ENCODE results near the gene L3MBTL4.
"Not testable (repeated sequence)": the region's sequence is repeated elsewhere in the genome, so short reads cannot be mapped to it uniquely, and the experiment has no call there.

The L3MBTL4 gene

DNA sequence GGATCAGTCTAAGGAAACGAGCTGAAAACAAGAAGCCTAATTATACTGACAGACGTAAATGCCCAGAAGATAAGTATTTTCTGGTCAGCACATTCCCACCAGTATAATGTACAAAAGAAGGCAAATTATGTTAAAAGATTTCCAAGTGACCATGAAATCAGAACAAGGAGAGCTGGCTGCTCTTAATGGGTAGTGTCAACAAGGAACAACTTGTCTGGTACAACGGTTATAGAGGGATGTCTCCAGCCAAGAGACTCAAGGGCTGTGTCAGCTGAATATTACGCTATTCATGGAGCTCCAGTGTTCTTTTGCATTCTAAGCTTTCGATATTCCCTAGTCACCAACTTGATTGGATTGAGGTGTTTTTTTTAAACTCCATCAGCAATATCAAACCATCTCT lies 8.6 kb upstream of the L3MBTL4 start:
- no peak for DNase-seq (ENCODE audit: low spot score)
- TF ChIP-seq, protein P1, sequence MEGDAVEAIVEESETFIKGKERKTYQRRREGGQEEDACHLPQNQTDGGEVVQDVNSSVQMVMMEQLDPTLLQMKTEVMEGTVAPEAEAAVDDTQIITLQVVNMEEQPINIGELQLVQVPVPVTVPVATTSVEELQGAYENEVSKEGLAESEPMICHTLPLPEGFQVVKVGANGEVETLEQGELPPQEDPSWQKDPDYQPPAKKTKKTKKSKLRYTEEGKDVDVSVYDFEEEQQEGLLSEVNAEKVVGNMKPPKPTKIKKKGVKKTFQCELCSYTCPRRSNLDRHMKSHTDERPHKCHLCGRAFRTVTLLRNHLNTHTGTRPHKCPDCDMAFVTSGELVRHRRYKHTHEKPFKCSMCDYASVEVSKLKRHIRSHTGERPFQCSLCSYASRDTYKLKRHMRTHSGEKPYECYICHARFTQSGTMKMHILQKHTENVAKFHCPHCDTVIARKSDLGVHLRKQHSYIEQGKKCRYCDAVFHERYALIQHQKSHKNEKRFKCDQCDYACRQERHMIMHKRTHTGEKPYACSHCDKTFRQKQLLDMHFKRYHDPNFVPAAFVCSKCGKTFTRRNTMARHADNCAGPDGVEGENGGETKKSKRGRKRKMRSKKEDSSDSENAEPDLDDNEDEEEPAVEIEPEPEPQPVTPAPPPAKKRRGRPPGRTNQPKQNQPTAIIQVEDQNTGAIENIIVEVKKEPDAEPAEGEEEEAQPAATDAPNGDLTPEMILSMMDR (conservative IDR thresholded peaks at IDR 0.05; ENCODE audit: low read depth), result no peak
- ChIA-PET POLR2A (ENCODE audit: low non-redundant PET) (no interaction called here), CTCF (no interaction called here)
- H3K27ac ChIP-seq, result no peak overlapping the region

DNA sequence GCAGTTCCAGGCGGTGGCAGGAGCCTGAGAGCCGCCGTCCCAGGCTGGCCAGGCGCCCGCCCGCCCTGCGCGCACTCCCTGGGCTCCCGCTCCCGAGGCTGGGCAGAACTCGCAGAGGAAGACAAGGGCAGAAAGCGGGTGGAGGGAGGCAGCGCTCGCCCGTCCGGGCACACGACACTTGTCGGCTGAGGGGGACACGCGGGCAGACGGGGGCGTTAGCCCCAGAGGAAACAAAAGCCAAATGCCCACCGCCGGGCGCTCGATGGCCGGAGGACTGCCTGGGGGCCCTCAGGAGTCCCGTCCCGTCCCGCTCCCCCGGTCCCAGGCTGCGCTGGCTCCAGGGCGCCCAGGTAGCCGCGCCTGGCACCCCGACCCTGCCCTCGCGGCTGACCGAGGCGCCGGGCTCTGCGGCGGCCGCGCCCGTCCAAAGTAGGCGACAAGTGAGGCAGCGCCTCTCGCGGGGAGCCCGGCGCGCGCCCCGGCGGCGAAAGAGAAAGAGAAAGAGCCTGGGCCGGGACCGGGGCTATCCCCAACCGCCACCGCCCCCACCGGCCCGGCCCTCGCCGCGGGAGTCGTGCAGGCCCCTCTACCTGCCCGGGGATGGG lies 491 bp downstream of the L3MBTL4 start:
- DNase-seq (ENCODE audit: low spot score), result peak; percentile 8
- ChIA-PET POLR2A (ENCODE audit: low non-redundant PET) (no interaction called here), CTCF (no interaction called here)
- no peak overlapping the region for H3K27ac ChIP-seq
- TF ChIP-seq, protein P1 (conservative IDR thresholded peaks at IDR 0.05; ENCODE audit: low read depth), result no peak

DNA sequence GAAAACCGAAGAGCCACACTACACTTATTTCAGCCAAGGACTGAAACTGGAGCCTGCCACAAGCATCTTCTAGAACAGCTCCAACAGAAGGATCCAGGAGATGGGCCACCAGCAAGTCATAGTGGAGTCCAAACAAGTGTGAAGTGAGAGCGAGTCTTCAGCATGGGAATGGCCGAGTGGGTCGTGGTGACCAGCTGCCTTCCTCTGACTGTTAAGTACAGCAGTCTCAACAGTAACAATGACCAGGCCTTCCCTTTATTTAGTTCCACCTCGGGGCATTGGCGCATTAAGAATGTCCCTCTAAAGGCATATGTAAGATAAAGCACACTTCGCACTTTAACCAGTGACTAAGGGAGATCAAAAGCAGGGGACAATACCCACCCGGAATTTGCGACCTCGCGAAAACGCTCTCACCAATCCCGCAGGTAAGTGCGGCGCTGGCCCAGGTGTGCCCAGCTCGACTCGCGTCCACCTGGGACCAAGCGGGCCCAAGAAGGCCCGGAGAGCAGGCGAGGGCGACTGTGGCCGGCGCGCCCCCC lies 1.1 kb downstream of the L3MBTL4 start:
- CTCF ChIA-PET, result no interaction called here
- no peak overlapping the region for H3K27ac ChIP-seq
- no peak for DNase-seq (ENCODE audit: low spot score)
- TF ChIP-seq, protein P1 (conservative IDR thresholded peaks at IDR 0.05; ENCODE audit: low read depth), result no peak
- POLR2A ChIA-PET (ENCODE audit: low non-redundant PET), result no interaction called here

DNA sequence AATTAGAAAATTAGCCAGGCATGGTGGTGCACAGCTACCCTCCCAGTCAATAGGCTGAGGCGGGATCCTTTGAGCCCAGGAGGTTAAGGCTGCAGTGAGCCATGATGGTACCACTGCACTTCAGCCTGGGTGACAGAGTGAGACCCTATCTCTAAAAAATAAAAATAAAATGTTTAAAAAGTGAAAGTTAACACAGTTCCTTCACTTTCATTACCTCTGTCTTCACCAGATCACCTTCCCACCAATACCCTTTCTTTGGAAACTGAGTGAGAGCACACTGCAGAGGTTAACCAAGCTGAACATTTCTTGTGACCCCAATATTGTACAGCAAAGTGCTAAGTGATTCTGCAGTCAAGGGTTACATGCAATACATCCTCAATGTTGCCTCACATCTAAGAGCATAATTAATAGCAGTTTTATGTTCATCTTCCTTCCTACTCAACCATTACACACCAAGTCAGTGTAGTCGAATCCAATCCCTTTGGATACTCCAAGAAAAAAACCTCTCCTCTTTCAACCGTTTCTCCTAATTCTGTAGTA lies 1.7 kb downstream of the L3MBTL4 start:
- CTCF ChIA-PET, result interaction anchor here (0.6 kb wide), 1 partner anchor 39 kb away, joined by 3 read pairs; no protein-coding TSS in a partner anchor
- DNase-seq (ENCODE audit: low spot score), result no peak
- POLR2A ChIA-PET (ENCODE audit: low non-redundant PET), result no interaction called here
- TF ChIP-seq, protein P1 (conservative IDR thresholded peaks at IDR 0.05; ENCODE audit: low read depth), result no peak
- H3K27ac ChIP-seq, result no peak overlapping the region

DNA sequence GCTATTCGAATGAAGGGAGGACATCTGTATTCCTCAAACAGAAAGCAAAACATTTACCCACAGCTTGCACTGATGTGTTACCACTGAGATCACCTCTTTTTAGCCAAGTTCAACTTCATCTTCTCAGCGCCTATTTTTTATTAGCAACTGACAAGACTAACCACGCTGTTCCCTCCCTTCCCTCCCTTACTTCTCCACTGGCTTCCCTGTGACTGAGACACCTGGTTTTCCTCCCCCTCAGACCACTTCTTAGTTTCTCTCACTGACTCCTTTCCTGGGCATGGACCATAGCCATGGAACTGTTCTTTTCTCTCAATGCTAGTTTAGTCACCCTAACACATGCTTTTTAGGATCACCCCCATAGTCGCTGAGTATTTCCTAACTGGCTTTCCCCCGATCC lies 3.3 kb downstream of the L3MBTL4 start:
- no peak overlapping the region for H3K27ac ChIP-seq
- ChIA-PET CTCF (no interaction called here), POLR2A (ENCODE audit: low non-redundant PET) (no interaction called here)
- TF ChIP-seq, protein P1 (conservative IDR thresholded peaks at IDR 0.05; ENCODE audit: low read depth), result no peak
- no peak for DNase-seq (ENCODE audit: low spot score)

DNA sequence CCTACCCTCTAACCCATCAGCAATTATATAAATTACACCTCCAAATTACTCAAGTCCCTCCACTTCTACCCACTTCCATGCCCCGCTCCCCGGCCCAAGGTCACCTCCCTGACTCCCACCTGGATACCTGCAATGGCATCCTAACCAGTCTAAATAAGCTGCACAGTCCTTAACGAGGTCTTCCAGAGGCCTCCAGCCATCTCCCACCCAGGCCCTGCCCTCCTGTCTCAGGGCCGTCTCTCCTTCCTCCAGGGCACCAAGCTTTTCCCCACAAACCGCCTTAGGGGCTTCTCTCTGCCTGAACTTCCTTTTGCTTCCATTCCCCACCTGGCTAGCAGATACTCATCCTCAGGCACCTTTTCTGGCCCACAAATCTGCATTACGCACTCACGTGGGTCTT lies 4.8 kb downstream of the L3MBTL4 start:
- CTCF ChIA-PET, result no interaction called here
- H3K27ac ChIP-seq, result no peak overlapping the region
- TF ChIP-seq, protein P1 (conservative IDR thresholded peaks at IDR 0.05; ENCODE audit: low read depth), result no peak
- no peak for DNase-seq (ENCODE audit: low spot score)
- POLR2A ChIA-PET (ENCODE audit: low non-redundant PET), result no interaction called here

DNA sequence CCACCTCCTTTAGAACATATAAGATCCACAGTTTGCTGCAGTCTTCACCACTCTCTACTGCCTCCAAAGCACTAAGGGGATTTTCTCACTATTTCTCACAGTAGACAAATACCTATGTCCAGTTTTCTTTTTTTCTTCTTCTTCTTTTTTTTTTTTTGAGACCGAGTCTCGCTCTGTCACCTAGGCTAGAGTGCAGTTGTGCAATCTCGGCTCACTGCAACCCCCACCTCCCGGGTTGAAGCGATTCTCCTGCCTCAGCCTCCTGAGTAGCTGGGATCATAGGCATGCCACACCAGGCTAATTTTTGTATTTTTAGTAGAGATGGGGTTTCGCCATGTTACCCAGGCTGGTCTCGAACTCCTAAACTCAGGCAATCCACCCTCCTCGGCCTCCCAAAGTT lies 6.2 kb downstream of the L3MBTL4 start:
- POLR2A ChIA-PET (ENCODE audit: low non-redundant PET); H3K27ac ChIP-seq; CTCF ChIA-PET; DNase-seq (ENCODE audit: low spot score): not testable (repeated sequence)

All from RWPE1 (cell line).